Suprapubic skin (tissue), 4 donors: Measurements from ENCODE around the gene RYR3. TPM values are rescaled to one million over a fixed set of nuclear protein-coding genes. Genes with fewer than 3 reads are reported as not detected.

Source experiments
- DNase-seq, 2 donors: peaks; one replicate each; pipeline ENCODE4 v3.0.0-alpha.2; 2019; ENCODE audit warnings: low spot score in 2 of 2
- H3K27ac ChIP-seq: fragments of 200-600 bp; sonication (generic); one replicate; pipeline ENCODE4 v1.5.1; 2019
- H3K27me3 ChIP-seq: fragments of 200-600 bp; sonication (generic); one replicate; pipeline ENCODE4 v1.5.1; 2019
- H3K36me3 ChIP-seq: fragments of 200-600 bp; sonication (generic); one replicate; pipeline ENCODE4 v1.5.1; 2019
- H3K4me1 ChIP-seq: fragments of 200-600 bp; sonication (generic); one replicate; pipeline ENCODE4 v1.5.1; 2019
- H3K4me3 ChIP-seq: fragments of 200-600 bp; sonication (generic); one replicate; pipeline ENCODE4 v1.5.1; 2019; ENCODE audit warnings: mild to moderate bottlenecking
- H3K9me3 ChIP-seq: fragments of 200-600 bp; sonication (generic); one replicate; pipeline ENCODE4 v1.5.1; 2019
- CTCF ChIP-seq, 2 donors: fragments of 200-600 bp in 1 of 2; fragments of 450-650 bp in 1 of 2; sonication (generic) in 1 of 2; IDR thresholded peaks; one replicate each; pipeline ENCODE4 v1.5.1; 2016 to 2019; ENCODE audit warnings: antibody characterized with exemption in 2 of 2, mild to moderate bottlenecking in 1 of 2, moderate library complexity in 1 of 2
- EP300 ChIP-seq: sonication (generic); formaldehyde crosslinking; IDR thresholded peaks from one replicate; pipeline ENCODE4 v1.6.1; 2017; ENCODE audit warnings: antibody characterized with exemption
- POLR2A ChIP-seq, 2 donors: fragments of 450-650 bp; IDR thresholded peaks; one replicate each; pipeline ENCODE4 v1.6.1; 2017; ENCODE audit warnings: antibody characterized with exemption in 2 of 2, mild to moderate bottlenecking in 2 of 2, moderate library complexity in 2 of 2
- POLR2AphosphoS5 ChIP-seq, 3 donors: sonication (generic); formaldehyde crosslinking; IDR thresholded peaks; one replicate each; pipeline ENCODE4 v1.6.1; 2017; ENCODE audit warnings: antibody characterized with exemption in 3 of 3
- WGBS: methylation state at CpG from one replicate; pipeline ENCODE4 v1.1.5; 2018; 5-methylcytosine and 5-hydroxymethylcytosine counted together
- total RNA-seq, 4 donors: library from RNA; depleted of rRNA; stranded (reverse); fragments of >200 nt; gene quantifications; one replicate each; pipeline ENCODE4 v1.1.0, GENCODE V29; 2016

Gene RYR3
- total RNA-seq, 4 donors from 2014 or later: 0.38 to 2.0 (median 0.80) TPM

GRCh38 chr15:33518421-33518820 lies 207.7 kb downstream of the RYR3 start:
- Histone ChIP-seq H3K4me3 (no peak overlapping the region), H3K27me3 (no peaks in the 10 kb centered on the region), H3K27ac (no peak overlapping the region), H3K36me3 (no peaks in the 10 kb centered on the region), H3K9me3 (no peaks in the 10 kb centered on the region), H3K4me1 (no peaks in the 10 kb centered on the region)
- no peak for DNase-seq
- 70% methylated on average over 8 of the region's 8 CpGs for WGBS
- TF ChIP-seq POLR2A (IDR thresholded peaks at IDR 0.05) (no peak), EP300 (no peak)

DNA sequence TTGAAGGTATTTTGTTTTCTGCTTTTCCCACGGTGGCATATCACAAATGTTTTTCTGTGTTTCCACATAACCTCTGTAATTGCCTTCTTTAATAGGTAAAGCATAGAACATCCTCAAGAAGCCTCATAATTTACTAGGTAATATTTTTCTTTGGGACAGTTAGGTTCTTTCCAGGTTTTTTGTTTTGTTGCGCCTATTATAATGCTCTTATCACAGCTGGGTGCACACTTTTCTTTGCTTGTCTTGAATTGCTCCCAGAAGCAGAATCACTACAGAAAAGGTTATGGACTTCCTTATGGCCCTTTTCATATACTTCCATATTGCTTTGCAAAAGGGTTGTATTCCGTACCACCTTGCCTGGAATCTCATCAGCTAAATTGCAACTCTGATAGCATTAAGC lies 213.5 kb downstream of the RYR3 start:
- H3K4me3 ChIP-seq: no peak overlapping the region
- WGBS: 87% methylated on average over 3 of the region's 3 CpGs
- DNase-seq: no peak
- H3K36me3 ChIP-seq: no peaks in the 10 kb centered on the region
- H3K4me1 ChIP-seq: no peaks in the 10 kb centered on the region
- H3K27me3 ChIP-seq: no peaks in the 10 kb centered on the region
- no peaks in the 10 kb centered on the region for H3K9me3 ChIP-seq
- TF ChIP-seq CTCF (IDR thresholded peaks at IDR 0.05) (no peak), POLR2A (IDR thresholded peaks at IDR 0.05) (no peak), EP300 (no peak), POLR2AphosphoS5 (IDR thresholded peaks at IDR 0.05) (no peak)
- no peak overlapping the region for H3K27ac ChIP-seq

DNA sequence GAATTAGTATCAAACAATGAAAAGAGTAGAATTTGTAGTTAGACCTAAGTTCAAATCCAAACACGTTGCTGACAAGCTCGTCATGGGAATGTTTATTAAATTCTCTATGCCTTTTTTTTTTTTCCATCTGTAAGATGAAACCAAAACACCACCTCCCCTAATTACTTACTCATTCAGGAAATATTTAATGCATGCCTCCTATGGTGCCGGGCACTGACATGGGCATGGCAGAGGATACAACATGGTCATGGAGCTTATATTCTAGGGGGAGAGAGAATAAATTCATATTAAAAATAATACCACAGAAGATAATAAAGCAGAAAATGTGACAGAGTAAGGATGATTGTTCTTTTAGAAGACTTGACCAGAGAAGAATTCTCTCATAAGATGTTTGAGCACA lies 215.8 kb downstream of the RYR3 start:
- Histone ChIP-seq H3K27ac (no peak overlapping the region), H3K4me1 (no peaks in the 10 kb centered on the region), H3K27me3 (peaks cover 7% of the 10 kb centered on the region), H3K9me3 (no peaks in the 10 kb centered on the region), H3K4me3 (no peak overlapping the region), H3K36me3 (no peaks in the 10 kb centered on the region)
- WGBS: 42% methylated on average over 3 of the region's 3 CpGs
- DNase-seq: no peak
- TF ChIP-seq POLR2A (IDR thresholded peaks at IDR 0.05) (no peak), CTCF (IDR thresholded peaks at IDR 0.05) (no peak), POLR2AphosphoS5 (IDR thresholded peaks at IDR 0.05) (no peak), EP300 (no peak)

- WGBS: 90% methylated on average over 4 of the region's 4 CpGs
These were observed 222.4 kb downstream of the RYR3 start for GRCh38 chr15:33533197-33533596.

GRCh38 chr15:33534642-33535041 lies 223.9 kb downstream of the RYR3 start:
- Histone ChIP-seq H3K9me3 (no peaks in the 10 kb centered on the region), H3K27me3 (peaks cover 5% of the 10 kb centered on the region), H3K4me1 (no peaks in the 10 kb centered on the region), H3K27ac (no peak overlapping the region), H3K4me3 (no peak overlapping the region), H3K36me3 (no peaks in the 10 kb centered on the region)
- TF ChIP-seq EP300 (no peak), POLR2A (IDR thresholded peaks at IDR 0.05) (no peak), POLR2AphosphoS5 (IDR thresholded peaks at IDR 0.05) (no peak), CTCF (IDR thresholded peaks at IDR 0.05) (no peak)
- no peak for DNase-seq
- 92% methylated on average over 4 of the region's 4 CpGs for WGBS

More at GRCh38 chr15:33533197-33533596, 222.4 kb downstream of the RYR3 start:
- Histone ChIP-seq H3K36me3 (no peaks in the 10 kb centered on the region), H3K9me3 (no peaks in the 10 kb centered on the region), H3K4me3 (no peak overlapping the region), H3K27me3 (peaks cover 7% of the 10 kb centered on the region), H3K27ac (no peak overlapping the region), H3K4me1 (no peaks in the 10 kb centered on the region)
- DNase-seq: no peak
- no peak for TF ChIP-seq POLR2AphosphoS5 (IDR thresholded peaks at IDR 0.05)
- no peak for TF ChIP-seq POLR2A (IDR thresholded peaks at IDR 0.05)
- TF ChIP-seq EP300: no peak
- no peak for TF ChIP-seq CTCF (IDR thresholded peaks at IDR 0.05)

DNA sequence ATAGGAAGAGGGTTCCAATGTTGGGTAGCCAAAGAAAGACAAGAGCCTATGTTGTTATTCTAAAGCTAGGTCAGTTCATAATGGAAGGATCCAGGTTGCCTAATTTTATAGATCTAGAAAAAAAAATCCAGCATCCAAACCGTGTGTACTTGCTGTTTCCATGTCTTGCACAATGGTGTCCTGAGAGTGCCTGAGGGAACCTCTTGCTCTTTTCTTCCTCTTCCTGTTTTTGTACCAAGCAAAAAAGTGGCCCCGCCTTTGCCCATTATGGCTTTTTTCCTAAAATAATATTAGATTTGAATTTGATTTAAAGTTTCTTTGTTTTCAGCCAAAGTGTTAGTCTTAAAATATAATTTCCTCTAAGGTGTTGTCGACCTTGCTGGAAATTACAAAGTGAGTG lies 224.4 kb downstream of the RYR3 start:
- WGBS: 58% methylated on average over 3 of the region's 3 CpGs

More for the DNA sequence above, 224.4 kb downstream of the RYR3 start:
- Histone ChIP-seq H3K9me3 (no peaks in the 10 kb centered on the region), H3K4me1 (no peaks in the 10 kb centered on the region), H3K27ac (no peak overlapping the region), H3K36me3 (no peaks in the 10 kb centered on the region), H3K4me3 (no peak overlapping the region), H3K27me3 (no peaks in the 10 kb centered on the region)
- no peak for DNase-seq
- no peak for TF ChIP-seq POLR2AphosphoS5 (IDR thresholded peaks at IDR 0.05)
- TF ChIP-seq CTCF (IDR thresholded peaks at IDR 0.05): no peak
- no peak for TF ChIP-seq POLR2A (IDR thresholded peaks at IDR 0.05)
- no peak for TF ChIP-seq EP300
